Spleen (tissue), 7 donors: Measurements from ENCODE around the gene ITCH.

ENCODE experiments used
- POLR2A ChIP-seq, 3 donors: fragments of 450-650 bp; IDR thresholded peaks; one replicate each; pipeline ENCODE4 v1.5.1; 2017; ENCODE audit warnings: antibody characterized with exemption in 3 of 3, mild to moderate bottlenecking in 1 of 3
- POLR2AphosphoS5 ChIP-seq, 3 donors: sonication (generic); formaldehyde crosslinking; IDR thresholded peaks; one replicate each; pipeline ENCODE4 v1.5.1; 2017; ENCODE audit warnings: antibody characterized with exemption in 3 of 3
- TF ChIP-seq, protein P1 (sequence below), 11 experiments: fragments of 200-600 bp in 7 of 11; fragments of 450-650 bp in 4 of 11; sonication (generic) in 4 of 11; IDR thresholded peaks in 8 of 11; conservative IDR thresholded peaks in 3 of 11; 1 replicate in 7 of 11; 2 replicates in 4 of 11; pipeline versions ENCODE4 v1.4.0 to v1.8.0; 2016 to 2021; ENCODE audit warnings: antibody characterized with exemption in 11 of 11, inconsistent platforms in 4 of 11, mild to moderate bottlenecking in 1 of 11
- donor health status: DM: no; HTN: no; CAD: no; lungs with moderate emphysema.
- donor health status: DM: no; HTN: no; CAD: no.
- donor health status: DM: no; HTN: no; CAD: no.

DNA sequence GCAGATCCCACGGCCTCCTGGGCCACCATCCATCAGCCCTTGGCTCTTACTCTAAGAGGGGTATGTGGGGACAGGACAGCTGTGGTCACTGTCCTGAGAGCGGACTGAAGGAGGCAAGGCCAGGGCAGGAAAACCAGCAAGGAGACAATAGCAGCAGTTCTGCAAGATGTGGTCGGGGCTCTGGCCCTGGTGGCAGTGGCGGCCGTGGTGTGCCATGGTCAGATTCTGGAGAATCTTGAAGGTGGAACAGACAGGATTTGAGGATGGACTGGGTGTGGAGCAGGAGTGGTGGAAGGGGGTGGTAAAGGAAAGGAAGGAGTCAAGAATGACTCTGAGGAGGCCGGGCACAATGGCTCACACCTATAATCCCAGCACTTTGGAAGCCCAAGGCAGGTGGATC lies 189.5 kb downstream of the ITCH start:
- TF ChIP-seq POLR2A (IDR thresholded peaks at IDR 0.05) (no peak), POLR2AphosphoS5 (IDR thresholded peaks at IDR 0.05) (no peak)
- TF ChIP-seq, protein P1, sequence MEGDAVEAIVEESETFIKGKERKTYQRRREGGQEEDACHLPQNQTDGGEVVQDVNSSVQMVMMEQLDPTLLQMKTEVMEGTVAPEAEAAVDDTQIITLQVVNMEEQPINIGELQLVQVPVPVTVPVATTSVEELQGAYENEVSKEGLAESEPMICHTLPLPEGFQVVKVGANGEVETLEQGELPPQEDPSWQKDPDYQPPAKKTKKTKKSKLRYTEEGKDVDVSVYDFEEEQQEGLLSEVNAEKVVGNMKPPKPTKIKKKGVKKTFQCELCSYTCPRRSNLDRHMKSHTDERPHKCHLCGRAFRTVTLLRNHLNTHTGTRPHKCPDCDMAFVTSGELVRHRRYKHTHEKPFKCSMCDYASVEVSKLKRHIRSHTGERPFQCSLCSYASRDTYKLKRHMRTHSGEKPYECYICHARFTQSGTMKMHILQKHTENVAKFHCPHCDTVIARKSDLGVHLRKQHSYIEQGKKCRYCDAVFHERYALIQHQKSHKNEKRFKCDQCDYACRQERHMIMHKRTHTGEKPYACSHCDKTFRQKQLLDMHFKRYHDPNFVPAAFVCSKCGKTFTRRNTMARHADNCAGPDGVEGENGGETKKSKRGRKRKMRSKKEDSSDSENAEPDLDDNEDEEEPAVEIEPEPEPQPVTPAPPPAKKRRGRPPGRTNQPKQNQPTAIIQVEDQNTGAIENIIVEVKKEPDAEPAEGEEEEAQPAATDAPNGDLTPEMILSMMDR (IDR thresholded peaks at IDR 0.05 in 8 of 11, conservative IDR thresholded peaks at IDR 0.05 in 3 of 11): no peak
